RWPE1 (cell line): ENCODE data around the gene PRKCZ.
"Not testable (repeated sequence)": the region's sequence is repeated elsewhere in the genome, so short reads cannot be mapped to it uniquely, and the experiment has no call there.

Source experiments
- CTCF ChIA-PET: fragments of 350-600 bp; sonication (Branson Sonifier 250); formaldehyde crosslinking; extraction: SDS; loops from one replicate; lab custom pipeline; 2021; lab: Yijun Ruan, JAX
- POLR2A ChIA-PET: fragments of 400-600 bp; formaldehyde crosslinking; extraction: SDS; loops from one replicate; lab custom pipeline; 2020; ENCODE audit warnings: antibody characterized with exemption; ENCODE audit not compliant: low non-redundant PET; lab: Yijun Ruan, JAX
- DNase-seq: peaks from one replicate; pipeline ENCODE4 v3.0.0; 2012; ENCODE audit warnings: low spot score
- H3K27ac ChIP-seq: fragments of 450-650 bp; 2 replicates; pipeline ENCODE4 v1.5.1; 2017
- CTCF ChIP-seq: fragments of 450-650 bp; conservative IDR thresholded peaks from 2 replicates; pipeline ENCODE4 v1.5.1; 2017; ENCODE audit warnings: low read depth, mild to moderate bottlenecking

Gene PRKCZ

GRCh38 chr1:2109581-2110021 is 59.4 kb downstream of the PRKCZ start:
- CTCF ChIA-PET: interaction anchor here (0.5 kb wide), 1 partner anchor 29 kb away, joined by 3 read pairs; no protein-coding TSS in a partner anchor
- no peak for DNase-seq

GRCh38 chr1:2110191-2110737 is 60.1 kb downstream of the PRKCZ start:
- CTCF ChIA-PET: interaction anchor here (0.7 to 1.2 kb wide), 2 partner anchors 54 to 149 kb away, joined by 3 to 4 read pairs; no protein-coding TSS in a partner anchor

More at GRCh38 chr1:2109581-2110021, 59.4 kb downstream of the PRKCZ start:
- POLR2A ChIA-PET: no interaction called here
- no peak for TF ChIP-seq CTCF
- no peak overlapping the region for H3K27ac ChIP-seq

GRCh38 chr1:2110738-2111673 is 60.8 kb downstream of the PRKCZ start:
- TF ChIP-seq CTCF: no peak
- POLR2A ChIA-PET: no interaction called here
- CTCF ChIA-PET: interaction anchor here (0.5 to 1.2 kb wide), 4 partner anchors 55 to 1228 kb away, joined by 3 to 5 read pairs (median 4); no protein-coding TSS in a partner anchor

More at GRCh38 chr1:2110191-2110737, 60.1 kb downstream of the PRKCZ start:
- POLR2A ChIA-PET: no interaction called here
- no peak for TF ChIP-seq CTCF
- no peak overlapping the region for H3K27ac ChIP-seq
- DNase-seq: no peak

DNA sequence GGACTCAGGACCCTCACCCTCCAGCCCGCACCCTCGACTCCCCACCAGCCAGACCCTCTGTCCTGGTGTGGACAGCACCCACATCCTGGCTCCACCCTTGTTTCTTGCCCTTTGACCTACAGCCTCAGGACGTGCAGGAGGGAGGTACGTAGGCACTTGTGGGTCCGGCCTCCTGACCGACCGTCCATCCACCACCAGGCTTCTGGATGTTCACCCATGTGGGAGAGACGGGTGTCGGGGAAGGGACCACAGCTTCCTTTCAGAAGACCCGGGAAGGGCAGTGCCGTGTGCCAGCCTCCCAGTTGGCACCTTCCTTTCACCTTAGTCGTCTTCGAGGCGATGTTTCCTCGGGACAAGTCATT is 61.4 kb downstream of the PRKCZ start:
- POLR2A ChIA-PET: no interaction called here
- no peak overlapping the region for H3K27ac ChIP-seq
- no peak for DNase-seq
- no peak for TF ChIP-seq CTCF
- CTCF ChIA-PET: interaction anchor here (0.5 kb wide), 1 partner anchor 202 kb away, joined by 5 read pairs; no protein-coding TSS in a partner anchor

More at GRCh38 chr1:2110738-2111673, 60.8 kb downstream of the PRKCZ start:
- H3K27ac ChIP-seq: no peak overlapping the region
- no peak for DNase-seq

- DNase-seq: no peak
- ChIA-PET POLR2A (no interaction called here), CTCF (no interaction called here)
- TF ChIP-seq CTCF: no peak
- H3K27ac ChIP-seq: no peak overlapping the region
Observed at GRCh38 chr1:2112280-2112701, 62.1 kb downstream of the PRKCZ start.

GRCh38 chr1:2113620-2114135 is 63.5 kb downstream of the PRKCZ start:
- ChIA-PET POLR2A (no interaction called here), CTCF (interaction anchor here (0.8 kb wide), 1 partner anchor 14 kb away, joined by 3 read pairs; no protein-coding TSS in a partner anchor)
- no peak overlapping the region for H3K27ac ChIP-seq
- no peak for TF ChIP-seq CTCF
- DNase-seq: no peak

DNA sequence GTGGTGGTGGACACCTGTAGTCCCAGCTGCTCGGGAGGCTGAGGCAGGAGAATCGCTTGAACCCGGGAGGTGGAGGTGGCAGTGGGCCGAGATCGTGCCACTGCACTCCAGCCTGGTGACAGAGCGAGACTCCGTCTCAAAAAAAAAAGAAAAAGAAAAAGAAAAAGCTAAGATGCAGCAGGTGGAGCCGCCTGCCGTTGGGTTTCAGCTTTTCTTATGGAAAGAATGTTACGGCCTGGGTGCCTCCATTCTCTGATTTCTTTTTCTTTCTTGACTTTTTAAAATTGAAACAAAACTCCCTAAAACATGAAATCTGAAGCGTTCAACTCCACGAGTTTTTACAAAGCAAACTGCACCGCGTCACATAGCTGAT is 64.4 kb downstream of the PRKCZ start:
- POLR2A ChIA-PET, DNase-seq, H3K27ac ChIP-seq: not testable (repeated sequence)
- CTCF ChIA-PET: interaction anchor here (0.7 to 0.9 kb wide), 3 partner anchors 12 to 60 kb away, joined by 3 to 4 read pairs (median 3); no protein-coding TSS in a partner anchor
